Measurements from ENCODE around the gene COX5B. TPM values are rescaled to one million over a fixed set of nuclear protein-coding genes. Genes with fewer than 3 reads are reported as not detected.
"Not testable (repeated sequence)": the region's sequence is repeated elsewhere in the genome, so short reads cannot be mapped to it uniquely, and the experiment has no call there.

Gene COX5B
- total and polyA plus RNA-seq, 10 of the 15 experiments (the other 5 are each of a cell fraction or from before 2014, with no cell fraction given): 69.5 to 518 (median 363) TPM

GRCh38 chr2:97605524-97606339 lies 40.1 kb upstream of the COX5B start:
- FAIRE-seq; H3K9me3 ChIP-seq (replicated peaks; ENCODE audit: control insufficient read depth, insufficient read depth, low read length); ATAC-seq; H3K36me3 ChIP-seq (ENCODE audit: control insufficient read depth in 2 of 2, insufficient read depth in 2 of 2, low read length in 1 of 2); SMC1A ChIA-PET (ENCODE audit: uncharacterized antibody, unreplicated experiment); CTCF ChIA-PET; RAD21 ChIA-PET (ENCODE audit: unreplicated experiment); H4K20me1 ChIP-seq (ENCODE audit: control insufficient read depth, insufficient read depth); H3K27ac ChIP-seq (ENCODE audit: control insufficient read depth, insufficient read depth); BruUV-seq (replicated peaks); in situ Hi-C loops (cut with MboI); H3K4me3 ChIP-seq; H3K79me2 ChIP-seq (ENCODE audit: control insufficient read depth, insufficient read depth, low read length); H2AFZ ChIP-seq (ENCODE audit: control insufficient read depth, low read depth, low read length); DNase-seq (ENCODE audit: low read depth, low spot score); POLR2A ChIA-PET; H3K27me3 ChIP-seq (replicated peaks in 1 of 2; ENCODE audit: control insufficient read depth in 2 of 2, insufficient read depth in 2 of 2, low read length in 1 of 2); H3K4me2 ChIP-seq (ENCODE audit: control insufficient read depth, insufficient read depth); H3K9ac ChIP-seq (ENCODE audit: control insufficient read depth, insufficient read depth, low read length); intact Hi-C loops (cut with micrococcal nuclease; ENCODE audit: unreplicated experiment); H3K4me1 ChIP-seq (ENCODE audit: control insufficient read depth, insufficient read depth, low read length): not testable (repeated sequence)
- WGBS (ENCODE audit: insufficient coverage, insufficient replicate concordance, low lambda C conversion rate, missing lambda C conversion rate): 0% methylated on average over 3 of the region's 12 CpGs

DNA sequence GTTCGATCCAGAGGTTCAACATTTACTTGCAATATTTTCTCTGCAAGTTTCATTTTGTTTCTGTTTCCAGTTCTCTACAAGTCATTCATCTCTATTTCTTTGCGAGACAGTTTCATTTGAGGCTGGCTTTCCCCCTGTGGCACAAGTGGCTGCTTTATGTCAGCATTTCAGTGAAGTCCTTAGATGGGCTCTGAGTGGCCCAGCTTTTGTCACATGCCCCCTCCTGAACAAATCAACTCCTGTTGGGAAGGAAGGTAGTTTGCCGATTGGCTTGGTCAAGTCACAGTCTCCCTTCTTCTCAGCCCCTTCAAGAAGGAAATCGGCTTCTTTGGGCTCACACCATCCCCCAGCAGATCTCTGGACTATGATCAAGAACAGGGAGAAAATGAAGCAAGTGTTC lies 37.1 kb upstream of the COX5B start:
- BruUV-seq (replicated peaks); DNase-seq (ENCODE audit: low read depth, low spot score); H3K36me3 ChIP-seq (ENCODE audit: control insufficient read depth in 2 of 2, insufficient read depth in 2 of 2, low read length in 1 of 2); FAIRE-seq; H3K4me1 ChIP-seq (ENCODE audit: control insufficient read depth, insufficient read depth, low read length); RAD21 ChIA-PET (ENCODE audit: unreplicated experiment); H4K20me1 ChIP-seq (ENCODE audit: control insufficient read depth, insufficient read depth); H3K9me3 ChIP-seq (replicated peaks; ENCODE audit: control insufficient read depth, insufficient read depth, low read length); intact Hi-C loops (cut with micrococcal nuclease; ENCODE audit: unreplicated experiment); H3K27me3 ChIP-seq (replicated peaks in 1 of 2; ENCODE audit: control insufficient read depth in 2 of 2, insufficient read depth in 2 of 2, low read length in 1 of 2); H2AFZ ChIP-seq (ENCODE audit: control insufficient read depth, low read depth, low read length); H3K79me2 ChIP-seq (ENCODE audit: control insufficient read depth, insufficient read depth, low read length); H3K9ac ChIP-seq (ENCODE audit: control insufficient read depth, insufficient read depth, low read length); CTCF ChIA-PET; POLR2A ChIA-PET; H3K4me2 ChIP-seq (ENCODE audit: control insufficient read depth, insufficient read depth); H3K27ac ChIP-seq (ENCODE audit: control insufficient read depth, insufficient read depth); H3K4me3 ChIP-seq; in situ Hi-C loops (cut with MboI); SMC1A ChIA-PET (ENCODE audit: uncharacterized antibody, unreplicated experiment): not testable (repeated sequence)
- WGBS (ENCODE audit: insufficient coverage, insufficient replicate concordance, low lambda C conversion rate, missing lambda C conversion rate): 20% methylated on average over 3 of the region's 4 CpGs
- TF ChIP-seq NFYB (IDR thresholded peaks at IDR 0.05; ENCODE audit: insufficient read depth, low read depth, low read length): peak; percentile 33; the same call in 1 of the 2 replicates
- ATAC-seq: peak; percentile 86

GRCh38 chr2:97611895-97612294 lies 34.0 kb upstream of the COX5B start:
- H3K9me3 ChIP-seq (replicated peaks; ENCODE audit: control insufficient read depth, insufficient read depth, low read length); DNase-seq (ENCODE audit: low read depth, low spot score); RAD21 ChIA-PET (ENCODE audit: unreplicated experiment); SMC1A ChIA-PET (ENCODE audit: uncharacterized antibody, unreplicated experiment); H3K4me2 ChIP-seq (ENCODE audit: control insufficient read depth, insufficient read depth); H3K4me3 ChIP-seq; H3K4me1 ChIP-seq (ENCODE audit: control insufficient read depth, insufficient read depth, low read length); CTCF ChIA-PET; H3K27ac ChIP-seq (ENCODE audit: control insufficient read depth, insufficient read depth); H3K79me2 ChIP-seq (ENCODE audit: control insufficient read depth, insufficient read depth, low read length); ATAC-seq; in situ Hi-C loops (cut with MboI); BruUV-seq (replicated peaks); H3K9ac ChIP-seq (ENCODE audit: control insufficient read depth, insufficient read depth, low read length); intact Hi-C loops (cut with micrococcal nuclease; ENCODE audit: unreplicated experiment); H2AFZ ChIP-seq (ENCODE audit: control insufficient read depth, low read depth, low read length); H4K20me1 ChIP-seq (ENCODE audit: control insufficient read depth, insufficient read depth); FAIRE-seq; POLR2A ChIA-PET; H3K36me3 ChIP-seq (ENCODE audit: control insufficient read depth in 2 of 2, insufficient read depth in 2 of 2, low read length in 1 of 2); H3K27me3 ChIP-seq (replicated peaks in 1 of 2; ENCODE audit: control insufficient read depth in 2 of 2, insufficient read depth in 2 of 2, low read length in 1 of 2): not testable (repeated sequence)
- no CpG with 5 or more reads among the region's 7 CpGs for WGBS (ENCODE audit: insufficient coverage, insufficient replicate concordance, low lambda C conversion rate, missing lambda C conversion rate)

- H3K4me2 ChIP-seq (ENCODE audit: control insufficient read depth, insufficient read depth); SMC1A ChIA-PET (ENCODE audit: uncharacterized antibody, unreplicated experiment); H2AFZ ChIP-seq (ENCODE audit: control insufficient read depth, low read depth, low read length); POLR2A ChIA-PET; H3K27ac ChIP-seq (ENCODE audit: control insufficient read depth, insufficient read depth); H3K9me3 ChIP-seq (replicated peaks; ENCODE audit: control insufficient read depth, insufficient read depth, low read length); BruUV-seq (replicated peaks); H3K9ac ChIP-seq (ENCODE audit: control insufficient read depth, insufficient read depth, low read length); H3K27me3 ChIP-seq (replicated peaks in 1 of 2; ENCODE audit: control insufficient read depth in 2 of 2, insufficient read depth in 2 of 2, low read length in 1 of 2); ATAC-seq; H3K4me1 ChIP-seq (ENCODE audit: control insufficient read depth, insufficient read depth, low read length); H4K20me1 ChIP-seq (ENCODE audit: control insufficient read depth, insufficient read depth); in situ Hi-C loops (cut with MboI); H3K36me3 ChIP-seq (ENCODE audit: control insufficient read depth in 2 of 2, insufficient read depth in 2 of 2, low read length in 1 of 2); CTCF ChIA-PET; H3K4me3 ChIP-seq; RAD21 ChIA-PET (ENCODE audit: unreplicated experiment); H3K79me2 ChIP-seq (ENCODE audit: control insufficient read depth, insufficient read depth, low read length); intact Hi-C loops (cut with micrococcal nuclease; ENCODE audit: unreplicated experiment); DNase-seq (ENCODE audit: low read depth, low spot score); FAIRE-seq: not testable (repeated sequence)
- 0% methylated on average over 2 of the region's 8 CpGs for WGBS (ENCODE audit: insufficient coverage, insufficient replicate concordance, low lambda C conversion rate, missing lambda C conversion rate)
Observed at GRCh38 chr2:97615746-97616145, 30.1 kb upstream of the COX5B start.
